Urothelium cell line (cell line): ENCODE results near the gene IGF2BP1.
"Not testable (repeated sequence)": the region's sequence is repeated elsewhere in the genome, so short reads cannot be mapped to it uniquely, and the experiment has no call there.

Experiments used
- DNase-seq: peaks from one replicate; pipeline ENCODE4 v3.0.0; 2011; ENCODE audit warnings: low spot score, mixed read lengths
- FAIRE-seq: peaks from 2 replicates; lab custom pipeline; 2011; peaks lifted over from hg19 to GRCh38; lab: Jason Lieb, UNC

The IGF2BP1 gene

GRCh38 chr17:48995304-48995973, 1.7 kb upstream of the IGF2BP1 start:
- FAIRE-seq (peak; percentile 32), DNase-seq (peak; percentile 37)

- FAIRE-seq (peak; percentile 76), DNase-seq (peak; percentile 91)
Measured at GRCh38 chr17:48995974-48996721, 1.0 kb upstream of the IGF2BP1 start.

GRCh38 chr17:48996722-48997102, 473 bp upstream of the IGF2BP1 start:
- no peak for FAIRE-seq

GRCh38 chr17:48997827-48998586, 822 bp downstream of the IGF2BP1 start:
- no peak for FAIRE-seq
- DNase-seq: no peak

More at GRCh38 chr17:48996722-48997102, 473 bp upstream of the IGF2BP1 start:
- DNase-seq: no peak

- FAIRE-seq (no peak), DNase-seq (no peak)
Measured at GRCh38 chr17:48998587-48999440, 1.6 kb downstream of the IGF2BP1 start.

GRCh38 chr17:49000943-49001342, 3.8 kb downstream of the IGF2BP1 start:
- no peak for DNase-seq
- FAIRE-seq: no peak

- no peak for DNase-seq
- no peak for FAIRE-seq
Measured at GRCh38 chr17:49001671-49002070, 4.5 kb downstream of the IGF2BP1 start.

GRCh38 chr17:49002331-49002730, 5.1 kb downstream of the IGF2BP1 start:
- FAIRE-seq: no peak
- no peak for DNase-seq

GRCh38 chr17:49002766-49003165, 5.6 kb downstream of the IGF2BP1 start:
- FAIRE-seq (no peak), DNase-seq (no peak)

GRCh38 chr17:49003557-49004511, 6.6 kb downstream of the IGF2BP1 start:
- FAIRE-seq (peak; percentile 52), DNase-seq (peak; percentile 65)

- DNase-seq: no peak
- FAIRE-seq: no peak
Measured at GRCh38 chr17:49005140-49005539, 8.0 kb downstream of the IGF2BP1 start.

GRCh38 chr17:49008908-49009307, 11.7 kb downstream of the IGF2BP1 start:
- FAIRE-seq, DNase-seq: not testable (repeated sequence)

GRCh38 chr17:49012769-49013255, 15.6 kb downstream of the IGF2BP1 start:
- FAIRE-seq (no peak), DNase-seq (no peak)

GRCh38 chr17:49013311-49014213, 16.4 kb downstream of the IGF2BP1 start:
- DNase-seq (no peak), FAIRE-seq (no peak)

- DNase-seq (no peak), FAIRE-seq (no peak)
Measured at GRCh38 chr17:49015179-49015923, 18.2 kb downstream of the IGF2BP1 start.

- FAIRE-seq (no peak), DNase-seq (no peak)
Measured at GRCh38 chr17:49015924-49016774, 19.0 kb downstream of the IGF2BP1 start.
